WTC11 (cell line): ENCODE measurements around the gene FANCI. TPM values are rescaled to one million over a fixed set of nuclear protein-coding genes. Genes with fewer than 3 reads are reported as not detected.

Source experiments
- CREB1 ChIP-seq: sonication (generic); formaldehyde crosslinking; IDR thresholded peaks from 2 replicates; pipeline ENCODE4 v1.8.0; 2023; ENCODE audit warnings: mild to moderate bottlenecking, missing genetic modification reagents
- NFYB ChIP-seq: sonication (generic); formaldehyde crosslinking; conservative IDR thresholded peaks from 2 replicates; pipeline ENCODE4 v1.8.0; 2022; ENCODE audit warnings: low read depth, missing genetic modification reagents
- RORB ChIP-seq: fragments of 250-450 bp; sonication (Bioruptor Pico); IDR thresholded peaks from 2 replicates; pipeline ENCODE4 v1.9.0; 2021; ENCODE audit warnings: mild to moderate bottlenecking
- TEAD1 ChIP-seq: sonication (generic); formaldehyde crosslinking; IDR thresholded peaks from 2 replicates; pipeline ENCODE4 v1.8.0; 2022; ENCODE audit warnings: mild to moderate bottlenecking, missing genetic modification reagents
- ZBTB21 ChIP-seq: sonication (generic); formaldehyde crosslinking; IDR thresholded peaks from 2 replicates; pipeline ENCODE4 v1.8.1; 2023; ENCODE audit warnings: mild to moderate bottlenecking, missing genetic modification reagents, borderline replicate concordance
- ZNF219 ChIP-seq: sonication (generic); formaldehyde crosslinking; IDR thresholded peaks from 2 replicates; pipeline ENCODE4 v1.8.0; 2023; ENCODE audit warnings: missing genetic modification reagents, mild to moderate bottlenecking, borderline replicate concordance
- ZNF232 ChIP-seq: sonication (generic); formaldehyde crosslinking; IDR thresholded peaks from 2 replicates; pipeline ENCODE4 v1.8.0; 2022; ENCODE audit warnings: mild to moderate bottlenecking, missing genetic modification reagents
- ZNF416 ChIP-seq: fragments of 250-450 bp; sonication (Bioruptor Pico); IDR thresholded peaks from 2 replicates; pipeline ENCODE4 v1.9.0; 2021; ENCODE audit warnings: mild to moderate bottlenecking, inconsistent platforms
- total RNA-seq: library from RNA; stranded (reverse); gene quantifications from 3 replicates; pipeline ENCODE4 v1.2.3, GENCODE V29; 2021
- TF ChIP-seq, protein P1 (sequence below): sonication (generic); formaldehyde crosslinking; IDR thresholded peaks from 2 replicates; pipeline ENCODE4 v1.8.1; 2023; ENCODE audit warnings: mild to moderate bottlenecking, missing genetic modification reagents
- TF ChIP-seq, protein P2 (sequence below): sonication (generic); formaldehyde crosslinking; IDR thresholded peaks from 2 replicates; pipeline ENCODE4 v1.8.0; 2022; ENCODE audit warnings: mild to moderate bottlenecking, missing genetic modification reagents
- TF ChIP-seq, protein P3 (sequence below): sonication (generic); formaldehyde crosslinking; IDR thresholded peaks from 2 replicates; pipeline ENCODE4 v1.8.1; 2023; ENCODE audit warnings: mild to moderate bottlenecking, missing genetic modification reagents, borderline replicate concordance
- TF ChIP-seq, protein P4 (sequence below): sonication (generic); formaldehyde crosslinking; IDR thresholded peaks from 2 replicates; pipeline ENCODE4 v1.8.1; 2022; ENCODE audit warnings: missing genetic modification reagents, borderline replicate concordance
- TF ChIP-seq, protein P5 (sequence below): sonication (generic); formaldehyde crosslinking; IDR thresholded peaks from 2 replicates; pipeline ENCODE4 v1.8.1; 2022; ENCODE audit warnings: mild to moderate bottlenecking, moderate library complexity, missing genetic modification reagents
- TF ChIP-seq, protein P6 (sequence below): sonication (generic); formaldehyde crosslinking; IDR thresholded peaks from 2 replicates; pipeline ENCODE4 v1.8.1; 2023; ENCODE audit warnings: mild to moderate bottlenecking, missing genetic modification reagents
- TF ChIP-seq, protein P7 (sequence below): sonication (generic); formaldehyde crosslinking; IDR thresholded peaks from 2 replicates; pipeline ENCODE4 v1.8.0; 2023; ENCODE audit warnings: missing genetic modification reagents
- TF ChIP-seq, protein P8 (sequence below): fragments of 250-450 bp; sonication (Bioruptor Pico); IDR thresholded peaks from 2 replicates; pipeline ENCODE4 v1.9.0; 2021; ENCODE audit warnings: moderate library complexity, mild to moderate bottlenecking, inconsistent platforms, borderline replicate concordance
- TF ChIP-seq, protein P9 (sequence below): sonication (generic); formaldehyde crosslinking; IDR thresholded peaks from 2 replicates; pipeline ENCODE4 v1.8.1; 2023; ENCODE audit warnings: mild to moderate bottlenecking, moderate library complexity, missing genetic modification reagents
- TF ChIP-seq, protein P10 (sequence below): sonication (generic); formaldehyde crosslinking; IDR thresholded peaks from 2 replicates; pipeline ENCODE4 v1.8.0; 2022; ENCODE audit warnings: mild to moderate bottlenecking, missing genetic modification reagents
- TF ChIP-seq, protein P11 (sequence below): sonication (generic); formaldehyde crosslinking; IDR thresholded peaks from 2 replicates; pipeline ENCODE4 v1.8.1; 2022; ENCODE audit warnings: mild to moderate bottlenecking, missing genetic modification reagents, moderate library complexity, borderline replicate concordance

Gene FANCI
- total RNA-seq, 1 experiment from 2014 or later, result 108 TPM

DNA sequence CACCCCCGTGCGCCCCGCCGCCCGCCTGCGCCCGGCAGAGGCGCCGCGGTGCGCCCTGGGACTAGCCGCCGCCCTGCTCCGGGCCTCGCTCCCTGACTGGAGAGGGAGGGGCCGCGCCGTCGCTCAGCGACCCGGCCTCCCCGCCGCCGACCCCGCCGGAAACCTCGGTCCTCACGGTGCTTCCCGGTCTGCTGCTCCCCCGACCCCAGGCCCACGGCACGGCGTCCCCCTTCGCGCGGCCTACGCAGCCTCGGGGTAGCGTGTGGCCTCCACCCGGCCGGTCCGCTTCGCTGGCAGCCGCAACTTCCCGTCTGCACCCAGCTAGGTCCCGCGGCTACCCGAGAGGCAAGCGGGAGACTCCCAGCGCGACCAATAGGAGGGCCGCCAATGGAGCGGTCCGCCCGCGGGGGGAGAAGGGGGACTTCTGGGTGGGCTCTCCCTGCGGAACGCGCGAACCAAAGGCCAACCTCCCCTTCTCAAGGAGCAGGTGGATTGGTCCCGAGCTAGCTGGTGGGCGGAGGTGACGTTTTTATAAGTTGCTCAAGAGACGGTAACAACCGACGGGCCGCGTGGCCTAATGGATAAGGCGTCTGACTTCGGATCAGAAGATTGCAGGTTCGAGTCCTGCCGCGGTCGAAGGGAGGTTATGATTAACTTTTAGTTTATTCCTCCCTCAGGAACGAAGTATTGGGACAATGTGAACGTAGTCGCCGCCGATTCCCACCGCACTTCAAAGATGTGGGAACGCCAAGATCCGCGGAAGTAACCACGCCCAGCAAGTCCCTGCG, 90.9 kb downstream of the FANCI start, which contains the start of gene POLG (continued):
- TF ChIP-seq, protein P1, sequence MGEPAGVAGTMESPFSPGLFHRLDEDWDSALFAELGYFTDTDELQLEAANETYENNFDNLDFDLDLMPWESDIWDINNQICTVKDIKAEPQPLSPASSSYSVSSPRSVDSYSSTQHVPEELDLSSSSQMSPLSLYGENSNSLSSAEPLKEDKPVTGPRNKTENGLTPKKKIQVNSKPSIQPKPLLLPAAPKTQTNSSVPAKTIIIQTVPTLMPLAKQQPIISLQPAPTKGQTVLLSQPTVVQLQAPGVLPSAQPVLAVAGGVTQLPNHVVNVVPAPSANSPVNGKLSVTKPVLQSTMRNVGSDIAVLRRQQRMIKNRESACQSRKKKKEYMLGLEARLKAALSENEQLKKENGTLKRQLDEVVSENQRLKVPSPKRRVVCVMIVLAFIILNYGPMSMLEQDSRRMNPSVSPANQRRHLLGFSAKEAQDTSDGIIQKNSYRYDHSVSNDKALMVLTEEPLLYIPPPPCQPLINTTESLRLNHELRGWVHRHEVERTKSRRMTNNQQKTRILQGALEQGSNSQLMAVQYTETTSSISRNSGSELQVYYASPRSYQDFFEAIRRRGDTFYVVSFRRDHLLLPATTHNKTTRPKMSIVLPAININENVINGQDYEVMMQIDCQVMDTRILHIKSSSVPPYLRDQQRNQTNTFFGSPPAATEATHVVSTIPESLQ (CRISPR knock-in tag), result no peak
- TF ChIP-seq CREB1 (CRISPR knock-in tag) (0 out of 2 replicates have a peak, but pooled peaks have one; percentile 17), RORB (no peak), ZNF416 (0 out of 2 replicates have a peak, but pooled peaks have one; percentile 9), NFYB (peak; percentile 86), TEAD1 (peak; percentile 95), ZNF219 (CRISPR knock-in tag) (0 out of 2 replicates have a peak, but pooled peaks have one; percentile 39), ZBTB21 (CRISPR knock-in tag) (peak; percentile 75; the same call in 1 of the 2 replicates), ZNF232 (CRISPR knock-in tag) (0 out of 2 replicates have a peak, but pooled peaks have one; percentile 6)
- TF ChIP-seq, protein P2, sequence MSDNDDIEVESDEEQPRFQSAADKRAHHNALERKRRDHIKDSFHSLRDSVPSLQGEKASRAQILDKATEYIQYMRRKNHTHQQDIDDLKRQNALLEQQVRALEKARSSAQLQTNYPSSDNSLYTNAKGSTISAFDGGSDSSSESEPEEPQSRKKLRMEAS (CRISPR knock-in tag), result peak; percentile 88
- TF ChIP-seq, protein P3, sequence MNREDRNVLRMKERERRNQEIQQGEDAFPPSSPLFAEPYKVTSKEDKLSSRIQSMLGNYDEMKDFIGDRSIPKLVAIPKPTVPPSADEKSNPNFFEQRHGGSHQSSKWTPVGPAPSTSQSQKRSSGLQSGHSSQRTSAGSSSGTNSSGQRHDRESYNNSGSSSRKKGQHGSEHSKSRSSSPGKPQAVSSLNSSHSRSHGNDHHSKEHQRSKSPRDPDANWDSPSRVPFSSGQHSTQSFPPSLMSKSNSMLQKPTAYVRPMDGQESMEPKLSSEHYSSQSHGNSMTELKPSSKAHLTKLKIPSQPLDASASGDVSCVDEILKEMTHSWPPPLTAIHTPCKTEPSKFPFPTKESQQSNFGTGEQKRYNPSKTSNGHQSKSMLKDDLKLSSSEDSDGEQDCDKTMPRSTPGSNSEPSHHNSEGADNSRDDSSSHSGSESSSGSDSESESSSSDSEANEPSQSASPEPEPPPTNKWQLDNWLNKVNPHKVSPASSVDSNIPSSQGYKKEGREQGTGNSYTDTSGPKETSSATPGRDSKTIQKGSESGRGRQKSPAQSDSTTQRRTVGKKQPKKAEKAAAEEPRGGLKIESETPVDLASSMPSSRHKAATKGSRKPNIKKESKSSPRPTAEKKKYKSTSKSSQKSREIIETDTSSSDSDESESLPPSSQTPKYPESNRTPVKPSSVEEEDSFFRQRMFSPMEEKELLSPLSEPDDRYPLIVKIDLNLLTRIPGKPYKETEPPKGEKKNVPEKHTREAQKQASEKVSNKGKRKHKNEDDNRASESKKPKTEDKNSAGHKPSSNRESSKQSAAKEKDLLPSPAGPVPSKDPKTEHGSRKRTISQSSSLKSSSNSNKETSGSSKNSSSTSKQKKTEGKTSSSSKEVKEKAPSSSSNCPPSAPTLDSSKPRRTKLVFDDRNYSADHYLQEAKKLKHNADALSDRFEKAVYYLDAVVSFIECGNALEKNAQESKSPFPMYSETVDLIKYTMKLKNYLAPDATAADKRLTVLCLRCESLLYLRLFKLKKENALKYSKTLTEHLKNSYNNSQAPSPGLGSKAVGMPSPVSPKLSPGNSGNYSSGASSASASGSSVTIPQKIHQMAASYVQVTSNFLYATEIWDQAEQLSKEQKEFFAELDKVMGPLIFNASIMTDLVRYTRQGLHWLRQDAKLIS (CRISPR knock-in tag), result no peak; the same call in 1 of the 2 replicates
- TF ChIP-seq, protein P4, sequence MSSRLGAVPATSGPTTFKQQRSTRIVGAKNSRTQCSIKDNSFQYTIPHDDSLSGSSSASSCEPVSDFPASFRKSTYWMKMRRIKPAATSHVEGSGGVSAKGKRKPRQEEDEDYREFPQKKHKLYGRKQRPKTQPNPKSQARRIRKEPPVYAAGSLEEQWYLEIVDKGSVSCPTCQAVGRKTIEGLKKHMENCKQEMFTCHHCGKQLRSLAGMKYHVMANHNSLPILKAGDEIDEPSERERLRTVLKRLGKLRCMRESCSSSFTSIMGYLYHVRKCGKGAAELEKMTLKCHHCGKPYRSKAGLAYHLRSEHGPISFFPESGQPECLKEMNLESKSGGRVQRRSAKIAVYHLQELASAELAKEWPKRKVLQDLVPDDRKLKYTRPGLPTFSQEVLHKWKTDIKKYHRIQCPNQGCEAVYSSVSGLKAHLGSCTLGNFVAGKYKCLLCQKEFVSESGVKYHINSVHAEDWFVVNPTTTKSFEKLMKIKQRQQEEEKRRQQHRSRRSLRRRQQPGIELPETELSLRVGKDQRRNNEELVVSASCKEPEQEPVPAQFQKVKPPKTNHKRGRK (CRISPR knock-in tag), result no peak
- TF ChIP-seq, protein P5, sequence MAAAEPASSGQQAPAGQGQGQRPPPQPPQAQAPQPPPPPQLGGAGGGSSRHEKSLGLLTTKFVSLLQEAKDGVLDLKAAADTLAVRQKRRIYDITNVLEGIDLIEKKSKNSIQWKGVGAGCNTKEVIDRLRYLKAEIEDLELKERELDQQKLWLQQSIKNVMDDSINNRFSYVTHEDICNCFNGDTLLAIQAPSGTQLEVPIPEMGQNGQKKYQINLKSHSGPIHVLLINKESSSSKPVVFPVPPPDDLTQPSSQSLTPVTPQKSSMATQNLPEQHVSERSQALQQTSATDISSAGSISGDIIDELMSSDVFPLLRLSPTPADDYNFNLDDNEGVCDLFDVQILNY (CRISPR knock-in tag), result peak; percentile 95
- TF ChIP-seq, protein P6, sequence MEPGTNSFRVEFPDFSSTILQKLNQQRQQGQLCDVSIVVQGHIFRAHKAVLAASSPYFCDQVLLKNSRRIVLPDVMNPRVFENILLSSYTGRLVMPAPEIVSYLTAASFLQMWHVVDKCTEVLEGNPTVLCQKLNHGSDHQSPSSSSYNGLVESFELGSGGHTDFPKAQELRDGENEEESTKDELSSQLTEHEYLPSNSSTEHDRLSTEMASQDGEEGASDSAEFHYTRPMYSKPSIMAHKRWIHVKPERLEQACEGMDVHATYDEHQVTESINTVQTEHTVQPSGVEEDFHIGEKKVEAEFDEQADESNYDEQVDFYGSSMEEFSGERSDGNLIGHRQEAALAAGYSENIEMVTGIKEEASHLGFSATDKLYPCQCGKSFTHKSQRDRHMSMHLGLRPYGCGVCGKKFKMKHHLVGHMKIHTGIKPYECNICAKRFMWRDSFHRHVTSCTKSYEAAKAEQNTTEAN (CRISPR knock-in tag), result peak; percentile 94; the same call in 1 of the 2 replicates
- TF ChIP-seq, protein P7, sequence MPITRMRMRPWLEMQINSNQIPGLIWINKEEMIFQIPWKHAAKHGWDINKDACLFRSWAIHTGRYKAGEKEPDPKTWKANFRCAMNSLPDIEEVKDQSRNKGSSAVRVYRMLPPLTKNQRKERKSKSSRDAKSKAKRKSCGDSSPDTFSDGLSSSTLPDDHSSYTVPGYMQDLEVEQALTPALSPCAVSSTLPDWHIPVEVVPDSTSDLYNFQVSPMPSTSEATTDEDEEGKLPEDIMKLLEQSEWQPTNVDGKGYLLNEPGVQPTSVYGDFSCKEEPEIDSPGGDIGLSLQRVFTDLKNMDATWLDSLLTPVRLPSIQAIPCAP, result peak; percentile 15; the same call in 1 of the 2 replicates
- TF ChIP-seq, protein P8, sequence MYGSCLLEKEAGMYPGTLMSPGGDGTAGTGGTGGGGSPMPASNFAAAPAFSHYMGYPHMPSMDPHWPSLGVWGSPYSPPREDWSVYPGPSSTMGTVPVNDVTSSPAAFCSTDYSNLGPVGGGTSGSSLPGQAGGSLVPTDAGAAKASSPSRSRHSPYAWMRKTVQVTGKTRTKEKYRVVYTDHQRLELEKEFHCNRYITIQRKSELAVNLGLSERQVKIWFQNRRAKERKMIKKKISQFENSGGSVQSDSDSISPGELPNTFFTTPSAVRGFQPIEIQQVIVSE (CRISPR knock-in tag), result no peak
- TF ChIP-seq, protein P9, sequence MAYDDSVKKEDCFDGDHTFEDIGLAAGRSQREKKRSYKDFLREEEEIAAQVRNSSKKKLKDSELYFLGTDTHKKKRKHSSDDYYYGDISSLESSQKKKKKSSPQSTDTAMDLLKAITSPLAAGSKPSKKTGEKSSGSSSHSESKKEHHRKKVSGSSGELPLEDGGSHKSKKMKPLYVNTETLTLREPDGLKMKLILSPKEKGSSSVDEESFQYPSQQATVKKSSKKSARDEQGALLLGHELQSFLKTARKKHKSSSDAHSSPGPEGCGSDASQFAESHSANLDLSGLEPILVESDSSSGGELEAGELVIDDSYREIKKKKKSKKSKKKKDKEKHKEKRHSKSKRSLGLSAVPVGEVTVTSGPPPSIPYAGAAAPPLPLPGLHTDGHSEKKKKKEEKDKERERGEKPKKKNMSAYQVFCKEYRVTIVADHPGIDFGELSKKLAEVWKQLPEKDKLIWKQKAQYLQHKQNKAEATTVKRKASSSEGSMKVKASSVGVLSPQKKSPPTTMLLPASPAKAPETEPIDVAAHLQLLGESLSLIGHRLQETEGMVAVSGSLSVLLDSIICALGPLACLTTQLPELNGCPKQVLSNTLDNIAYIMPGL (CRISPR knock-in tag), result peak; percentile 100
- TF ChIP-seq, protein P10, sequence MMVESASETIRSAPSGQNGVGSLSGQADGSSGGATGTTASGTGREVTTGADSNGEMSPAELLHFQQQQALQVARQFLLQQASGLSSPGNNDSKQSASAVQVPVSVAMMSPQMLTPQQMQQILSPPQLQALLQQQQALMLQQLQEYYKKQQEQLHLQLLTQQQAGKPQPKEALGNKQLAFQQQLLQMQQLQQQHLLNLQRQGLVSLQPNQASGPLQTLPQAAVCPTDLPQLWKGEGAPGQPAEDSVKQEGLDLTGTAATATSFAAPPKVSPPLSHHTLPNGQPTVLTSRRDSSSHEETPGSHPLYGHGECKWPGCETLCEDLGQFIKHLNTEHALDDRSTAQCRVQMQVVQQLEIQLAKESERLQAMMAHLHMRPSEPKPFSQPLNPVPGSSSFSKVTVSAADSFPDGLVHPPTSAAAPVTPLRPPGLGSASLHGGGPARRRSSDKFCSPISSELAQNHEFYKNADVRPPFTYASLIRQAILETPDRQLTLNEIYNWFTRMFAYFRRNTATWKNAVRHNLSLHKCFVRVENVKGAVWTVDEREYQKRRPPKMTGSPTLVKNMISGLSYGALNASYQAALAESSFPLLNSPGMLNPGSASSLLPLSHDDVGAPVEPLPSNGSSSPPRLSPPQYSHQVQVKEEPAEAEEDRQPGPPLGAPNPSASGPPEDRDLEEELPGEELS (CRISPR knock-in tag), result peak; percentile 81
- TF ChIP-seq, protein P11, sequence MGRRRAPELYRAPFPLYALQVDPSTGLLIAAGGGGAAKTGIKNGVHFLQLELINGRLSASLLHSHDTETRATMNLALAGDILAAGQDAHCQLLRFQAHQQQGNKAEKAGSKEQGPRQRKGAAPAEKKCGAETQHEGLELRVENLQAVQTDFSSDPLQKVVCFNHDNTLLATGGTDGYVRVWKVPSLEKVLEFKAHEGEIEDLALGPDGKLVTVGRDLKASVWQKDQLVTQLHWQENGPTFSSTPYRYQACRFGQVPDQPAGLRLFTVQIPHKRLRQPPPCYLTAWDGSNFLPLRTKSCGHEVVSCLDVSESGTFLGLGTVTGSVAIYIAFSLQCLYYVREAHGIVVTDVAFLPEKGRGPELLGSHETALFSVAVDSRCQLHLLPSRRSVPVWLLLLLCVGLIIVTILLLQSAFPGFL (CRISPR knock-in tag), result no peak
